Caco-2 (cell line): ENCODE results near the gene PNP. TPM values are rescaled to one million over a fixed set of nuclear protein-coding genes. Genes with fewer than 3 reads are reported as not detected.

ENCODE experiments used
- BruUV-seq: library from RNA; stranded (reverse); fragments of 400-500 nt; replicated peaks from 2 replicates; lab custom pipeline; 2021; lab: Mats Ljungman, UMichigan
- CTCF ChIA-PET: fragments of 300-600 bp; sonication (Branson Sonifier 250); formaldehyde crosslinking; loops from one replicate; lab custom pipeline; 2022; ENCODE audit warnings: antibody characterized with exemption; lab: Charles Lee
- POLR2A ChIA-PET: fragments of 300-600 bp; sonication (Branson Sonifier 250); formaldehyde crosslinking; loops from one replicate; lab custom pipeline; 2022; ENCODE audit warnings: antibody characterized with exemption; lab: Charles Lee
- DNase-seq, 2 experiments: peaks; one replicate each; pipeline versions ENCODE4 v3.0.0 to v3.0.0-alpha.2; 2020 to 2022
- H3K27me3 ChIP-seq: replicated peaks from 2 replicates; pipeline ENCODE4 v1.6.0; 2011; ENCODE audit warnings: low read length; ENCODE audit not compliant: control insufficient read depth, insufficient read depth
- H3K36me3 ChIP-seq: 2 replicates; pipeline ENCODE4 v1.5.1; 2011; ENCODE audit warnings: low read length; ENCODE audit not compliant: control insufficient read depth, insufficient read depth
- H3K4me1 ChIP-seq: fragments of 250-450 bp; sonication (Bioruptor Pico); 2 replicates; pipeline ENCODE4 v1.5.1; 2020; ENCODE audit warnings: mild to moderate bottlenecking
- H3K4me3 ChIP-seq: 2 replicates; pipeline ENCODE4 v1.5.1; 2011; ENCODE audit warnings: low read depth, mild to moderate bottlenecking, control low read depth, low read length
- H3K9me3 ChIP-seq: fragments of 250-450 bp; sonication (Bioruptor Pico); 2 replicates; pipeline ENCODE4 v1.5.1; 2020; ENCODE audit warnings: mild to moderate bottlenecking, moderate library complexity
- H3K27ac Mint-ChIP-seq: one replicate; pipeline ENCODE4 v1.8.0; 2022; ENCODE audit warnings: mixed read lengths; ENCODE audit not compliant: unreplicated experiment
- H3K27me3 Mint-ChIP-seq: one replicate; pipeline ENCODE4 v1.8.0; 2022; ENCODE audit warnings: mixed read lengths; ENCODE audit not compliant: insufficient read depth, unreplicated experiment
- H3K36me3 Mint-ChIP-seq: one replicate; pipeline ENCODE4 v1.8.0; 2022; ENCODE audit warnings: mild to moderate bottlenecking, mixed read lengths; ENCODE audit not compliant: insufficient read depth, unreplicated experiment
- H3K4me1 Mint-ChIP-seq: one replicate; pipeline ENCODE4 v1.8.0; 2022; ENCODE audit warnings: low read depth, mixed read lengths; ENCODE audit not compliant: unreplicated experiment
- H3K4me3 Mint-ChIP-seq: one replicate; pipeline ENCODE4 v1.8.0; 2022; ENCODE audit warnings: mild to moderate bottlenecking, moderate library complexity, mixed read lengths; ENCODE audit not compliant: unreplicated experiment
- H3K9me3 Mint-ChIP-seq: one replicate; pipeline ENCODE4 v1.8.0; 2022; ENCODE audit warnings: mixed read lengths; ENCODE audit not compliant: unreplicated experiment
- intact Hi-C: fragments of 100-400 bp; cut with micrococcal nuclease; formaldehyde crosslinking; loops from one replicate; pipeline ENCODE4 v1.10.0; 2022; ENCODE audit not compliant: unreplicated experiment
- total RNA-seq: library from RNA; stranded (reverse); gene quantifications from 2 replicates; pipeline ENCODE4 v1.2.3, GENCODE V29; 2022
- TF ChIP-seq, protein P1 (sequence below), 2 experiments: fragments of 200-600 bp in 1 of 2; IDR thresholded peaks; 1 replicate in 1 of 2; 2 replicates in 1 of 2; pipeline versions ENCODE4 v1.5.1 to v1.8.0; 2011 to 2022; ENCODE audit warnings: antibody characterized with exemption in 1 of 2, control low read depth in 1 of 2, inconsistent platforms in 1 of 2, low read depth in 1 of 2, low read length in 1 of 2, mild to moderate bottlenecking in 1 of 2, moderate library complexity in 1 of 2; ENCODE audit not compliant: insufficient read depth in 1 of 2, severe bottlenecking in 1 of 2, unreplicated experiment in 1 of 2

Gene PNP
- total RNA-seq, 1 experiment from 2014 or later: 59.1 TPM

DNA sequence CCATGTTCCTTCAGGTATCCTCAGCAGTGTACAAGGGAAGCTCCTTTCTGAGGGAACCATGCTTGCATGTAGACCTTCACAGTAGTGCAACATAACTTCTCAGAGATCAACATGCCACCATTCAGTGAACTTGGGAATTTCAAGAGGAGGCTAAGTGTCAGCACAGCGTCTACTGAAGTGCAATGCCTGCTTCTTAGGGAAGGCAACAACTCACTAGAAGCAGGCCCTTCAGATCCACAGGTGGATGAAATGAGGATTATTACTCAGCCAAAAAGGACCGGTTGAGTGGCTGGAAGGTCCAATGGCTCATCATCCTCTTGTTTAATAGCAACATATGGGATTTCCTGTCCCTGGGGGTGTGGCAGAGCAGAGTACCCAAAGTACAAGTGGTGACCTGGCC, 54.8 kb downstream of the PNP start:
- POLR2A ChIA-PET: no interaction called here
- BruUV-seq: no TSS peak

More for the DNA sequence above, 54.8 kb downstream of the PNP start:
- no peak overlapping the region for H3K4me3 Mint-ChIP-seq
- no peak overlapping the region for H3K27ac Mint-ChIP-seq
- CTCF ChIA-PET: no interaction called here
- no peaks in the 10 kb centered on the region for H3K9me3 Mint-ChIP-seq
- intact Hi-C loops: no loop called here
- TF ChIP-seq, protein P1, sequence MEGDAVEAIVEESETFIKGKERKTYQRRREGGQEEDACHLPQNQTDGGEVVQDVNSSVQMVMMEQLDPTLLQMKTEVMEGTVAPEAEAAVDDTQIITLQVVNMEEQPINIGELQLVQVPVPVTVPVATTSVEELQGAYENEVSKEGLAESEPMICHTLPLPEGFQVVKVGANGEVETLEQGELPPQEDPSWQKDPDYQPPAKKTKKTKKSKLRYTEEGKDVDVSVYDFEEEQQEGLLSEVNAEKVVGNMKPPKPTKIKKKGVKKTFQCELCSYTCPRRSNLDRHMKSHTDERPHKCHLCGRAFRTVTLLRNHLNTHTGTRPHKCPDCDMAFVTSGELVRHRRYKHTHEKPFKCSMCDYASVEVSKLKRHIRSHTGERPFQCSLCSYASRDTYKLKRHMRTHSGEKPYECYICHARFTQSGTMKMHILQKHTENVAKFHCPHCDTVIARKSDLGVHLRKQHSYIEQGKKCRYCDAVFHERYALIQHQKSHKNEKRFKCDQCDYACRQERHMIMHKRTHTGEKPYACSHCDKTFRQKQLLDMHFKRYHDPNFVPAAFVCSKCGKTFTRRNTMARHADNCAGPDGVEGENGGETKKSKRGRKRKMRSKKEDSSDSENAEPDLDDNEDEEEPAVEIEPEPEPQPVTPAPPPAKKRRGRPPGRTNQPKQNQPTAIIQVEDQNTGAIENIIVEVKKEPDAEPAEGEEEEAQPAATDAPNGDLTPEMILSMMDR (IDR thresholded peaks at IDR 0.05; ENCODE audit: insufficient read depth in 1 of 2, low read depth in 1 of 2, low read length in 1 of 2, severe bottlenecking in 1 of 2, unreplicated experiment in 1 of 2): no peak
- peaks cover 11% of the 10 kb centered on the region for H3K27me3 Mint-ChIP-seq
- H3K4me1 Mint-ChIP-seq: peaks cover 6% of the 10 kb centered on the region
- Histone ChIP-seq H3K36me3 (no peaks in the 10 kb centered on the region), H3K4me1 (no peaks in the 10 kb centered on the region), H3K9me3 (no peaks in the 10 kb centered on the region), H3K4me3 (no peak overlapping the region), H3K27me3 (no peaks in the 10 kb centered on the region)
- H3K36me3 Mint-ChIP-seq: no peaks in the 10 kb centered on the region
- DNase-seq: no peak

Other genes starting within 250 kb of the PNP start
- not detected in 2 replicates for gene OR11H6, start 245.7 kb upstream of the PNP start, total RNA-seq
- gene OR11H7, start 240.4 kb upstream of the PNP start, total RNA-seq: not detected in 2 replicates
- not detected in 2 replicates for gene OR11H4, start 230.1 kb upstream of the PNP start, total RNA-seq
- 20.6 and 27.2 TPM in 2 replicates for gene TTC5, start 163.5 kb upstream of the PNP start, total RNA-seq
- gene CCNB1IP1, start 136.1 kb upstream of the PNP start, total RNA-seq: 111 and 118 TPM in 2 replicates
- gene PARP2, start 125.8 kb upstream of the PNP start, total RNA-seq: 41.1 and 49.4 TPM in 2 replicates
- 18.8 and 23.2 TPM in 2 replicates for gene TEP1, start 55.9 kb upstream of the PNP start, total RNA-seq
- not detected in 2 replicates for gene KLHL33, start 33.2 kb upstream of the PNP start, total RNA-seq
- 63.1 and 64.3 TPM in 2 replicates for gene OSGEP, start 14.6 kb upstream of the PNP start, total RNA-seq
- 176 and 185 TPM in 2 replicates for gene APEX1, start 14.2 kb upstream of the PNP start, total RNA-seq
- 39.6 and 46.2 TPM in 2 replicates for gene PIP4P1, start 8.0 kb upstream of the PNP start, total RNA-seq
- gene RNASE10, start 36.1 kb downstream of the PNP start, total RNA-seq: 0.28 TPM in 1 of 2 replicates, not detected in the other
- gene RNASE9, start 91.6 kb downstream of the PNP start, total RNA-seq: not detected in 2 replicates
- gene RNASE11, start 118.6 kb downstream of the PNP start, total RNA-seq: not detected in 2 replicates
- not detected in 2 replicates for gene RNASE12, start 122.0 kb downstream of the PNP start, total RNA-seq
- gene OR6S1, start 172.3 kb downstream of the PNP start, total RNA-seq: not detected in 2 replicates
- 8.8 and 9.2 TPM in 2 replicates for gene RNASE4, start 215.2 kb downstream of the PNP start, total RNA-seq
- gene ANG, start 219.4 kb downstream of the PNP start, total RNA-seq: 23.6 and 24.7 TPM in 2 replicates